GM23248 (cell line): ENCODE measurements around the gene PABPC1L.

Experiments used
- EZH2 ChIP-seq: fragments of 200-600 bp; sonication (generic); IDR thresholded peaks from 2 replicates; pipeline ENCODE4 v1.6.1; 2018; ENCODE audit warnings: antibody characterized with exemption, mild to moderate bottlenecking; ENCODE audit not compliant: insufficient read depth, poor library complexity, severe bottlenecking
- EZH2phosphoT487 ChIP-seq: fragments of 200-600 bp; sonication (generic); IDR thresholded peaks from 2 replicates; pipeline ENCODE4 v1.6.1; 2018; ENCODE audit warnings: antibody characterized with exemption, moderate library complexity, mild to moderate bottlenecking, low read depth; ENCODE audit not compliant: insufficient read depth

GRCh38 chr20:44959638-44960102 lies 49.8 kb downstream of the PABPC1L start:
- no peak for TF ChIP-seq EZH2
- no peak for TF ChIP-seq EZH2phosphoT487
